WERI-Rb-1 (cell line): ENCODE measurements around the gene ST6GALNAC3.
A peak's percentile ranks its signal among the peaks of the same experiment; 100 is the strongest.

Source experiments
- DNase-seq: peaks from one replicate; pipeline ENCODE4 v3.0.0-alpha.2; 2020
- H3K27ac ChIP-seq: fragments of 250-450 bp; sonication (Bioruptor Pico); 2 replicates; pipeline ENCODE4 v1.5.1; 2020; ENCODE audit warnings: mild to moderate bottlenecking, moderate library complexity
- H3K27me3 ChIP-seq: fragments of 250-450 bp; sonication (Bioruptor Pico); 2 replicates; pipeline ENCODE4 v1.5.1; 2021; ENCODE audit warnings: mild to moderate bottlenecking, low read depth, moderate library complexity; ENCODE audit not compliant: insufficient read depth, severe bottlenecking
- H3K36me3 ChIP-seq: fragments of 250-450 bp; sonication (Bioruptor Pico); 2 replicates; pipeline ENCODE4 v1.5.1; 2020; ENCODE audit warnings: mild to moderate bottlenecking, moderate library complexity
- H3K4me3 ChIP-seq: 2 replicates; pipeline ENCODE4 v1.5.1; 2011; ENCODE audit warnings: low read depth, mild to moderate bottlenecking, control low read depth, low read length
- H3K9me3 ChIP-seq: fragments of 250-450 bp; sonication (Bioruptor Pico); 2 replicates; pipeline ENCODE4 v1.5.1; 2021; ENCODE audit warnings: mild to moderate bottlenecking, moderate library complexity; ENCODE audit not compliant: severe bottlenecking
- TF ChIP-seq, protein P1 (sequence below): IDR thresholded peaks from 2 replicates; pipeline ENCODE4 v1.5.1; 2011; ENCODE audit warnings: low read depth, mild to moderate bottlenecking, control low read depth, inconsistent platforms, low read length

ST6GALNAC3 gene

DNA sequence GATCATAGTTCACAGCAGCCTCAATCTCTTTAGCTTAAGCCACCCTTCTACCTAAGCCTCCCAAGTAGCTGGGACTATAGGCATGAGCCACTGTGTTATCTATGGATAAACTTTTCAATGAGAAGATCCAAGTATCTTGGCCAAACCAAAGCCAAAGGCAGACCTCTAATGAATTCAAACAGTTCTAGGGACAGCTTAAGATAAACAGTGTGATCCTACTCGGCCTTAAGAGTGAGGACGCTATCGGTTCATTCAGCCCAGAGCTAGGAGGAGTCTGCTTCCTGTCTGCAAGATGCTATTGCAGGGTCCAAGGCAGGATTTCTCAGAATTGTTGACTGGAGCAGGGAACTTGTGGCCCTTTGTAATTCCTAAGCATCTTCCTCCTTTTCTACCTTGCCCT is 368.7 kb downstream of the ST6GALNAC3 start:
- Histone ChIP-seq H3K9me3 (no peaks in the 10 kb centered on the region), H3K27me3 (no peaks in the 10 kb centered on the region), H3K36me3 (no peaks in the 10 kb centered on the region), H3K4me3 (no peak overlapping the region), H3K27ac (no peak overlapping the region)
- TF ChIP-seq, protein P1, sequence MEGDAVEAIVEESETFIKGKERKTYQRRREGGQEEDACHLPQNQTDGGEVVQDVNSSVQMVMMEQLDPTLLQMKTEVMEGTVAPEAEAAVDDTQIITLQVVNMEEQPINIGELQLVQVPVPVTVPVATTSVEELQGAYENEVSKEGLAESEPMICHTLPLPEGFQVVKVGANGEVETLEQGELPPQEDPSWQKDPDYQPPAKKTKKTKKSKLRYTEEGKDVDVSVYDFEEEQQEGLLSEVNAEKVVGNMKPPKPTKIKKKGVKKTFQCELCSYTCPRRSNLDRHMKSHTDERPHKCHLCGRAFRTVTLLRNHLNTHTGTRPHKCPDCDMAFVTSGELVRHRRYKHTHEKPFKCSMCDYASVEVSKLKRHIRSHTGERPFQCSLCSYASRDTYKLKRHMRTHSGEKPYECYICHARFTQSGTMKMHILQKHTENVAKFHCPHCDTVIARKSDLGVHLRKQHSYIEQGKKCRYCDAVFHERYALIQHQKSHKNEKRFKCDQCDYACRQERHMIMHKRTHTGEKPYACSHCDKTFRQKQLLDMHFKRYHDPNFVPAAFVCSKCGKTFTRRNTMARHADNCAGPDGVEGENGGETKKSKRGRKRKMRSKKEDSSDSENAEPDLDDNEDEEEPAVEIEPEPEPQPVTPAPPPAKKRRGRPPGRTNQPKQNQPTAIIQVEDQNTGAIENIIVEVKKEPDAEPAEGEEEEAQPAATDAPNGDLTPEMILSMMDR, result no peak
- no peak for DNase-seq

DNA sequence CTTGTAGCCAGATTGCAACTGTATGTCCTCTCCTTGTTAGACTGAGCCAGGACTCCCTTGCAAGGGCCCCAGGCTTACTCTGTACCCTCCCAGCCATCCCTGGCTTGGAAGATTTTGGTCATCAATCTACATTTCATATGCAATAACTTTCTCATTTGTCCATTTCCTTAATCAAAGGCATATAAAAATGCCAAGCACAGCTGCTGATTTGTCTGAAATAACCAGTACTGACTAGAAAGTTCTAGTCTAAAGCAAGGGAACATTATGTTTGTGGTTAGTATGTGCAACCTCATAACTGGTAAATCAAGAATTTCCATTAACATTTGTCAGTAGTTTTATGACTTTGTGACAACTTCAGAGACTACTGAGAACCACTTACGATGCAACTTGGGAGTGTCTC is 370.2 kb downstream of the ST6GALNAC3 start:
- Histone ChIP-seq H3K4me3 (no peak overlapping the region), H3K36me3 (no peaks in the 10 kb centered on the region), H3K9me3 (peaks cover 3% of the 10 kb centered on the region), H3K27me3 (no peaks in the 10 kb centered on the region), H3K27ac (no peak overlapping the region)
- TF ChIP-seq, protein P1, result no peak
- DNase-seq, result no peak

DNA sequence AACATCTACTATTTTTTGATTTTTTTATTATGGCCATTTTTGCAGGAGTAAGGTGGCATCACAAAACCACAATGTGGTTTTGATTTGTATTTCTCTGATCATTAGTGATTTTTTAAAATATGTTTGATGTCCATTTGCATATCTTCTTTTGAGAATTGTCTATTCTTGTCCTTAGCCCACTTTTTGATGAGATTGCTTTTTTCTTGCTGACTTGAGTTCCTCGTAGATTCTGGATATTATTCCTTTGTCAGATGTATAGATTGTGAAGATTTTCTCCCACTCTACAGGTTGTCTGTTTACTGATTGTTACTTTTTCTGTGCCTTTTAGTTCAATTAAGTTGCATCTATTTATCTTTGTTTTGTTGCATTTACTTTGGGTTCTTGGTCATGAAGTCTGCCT is 375.7 kb downstream of the ST6GALNAC3 start:
- Histone ChIP-seq H3K27me3 (no peaks in the 10 kb centered on the region), H3K27ac (no peak overlapping the region), H3K4me3 (no peak overlapping the region), H3K36me3 (no peaks in the 10 kb centered on the region), H3K9me3 (peaks cover 4% of the 10 kb centered on the region)
- DNase-seq, result no peak
- TF ChIP-seq, protein P1, result no peak

DNA sequence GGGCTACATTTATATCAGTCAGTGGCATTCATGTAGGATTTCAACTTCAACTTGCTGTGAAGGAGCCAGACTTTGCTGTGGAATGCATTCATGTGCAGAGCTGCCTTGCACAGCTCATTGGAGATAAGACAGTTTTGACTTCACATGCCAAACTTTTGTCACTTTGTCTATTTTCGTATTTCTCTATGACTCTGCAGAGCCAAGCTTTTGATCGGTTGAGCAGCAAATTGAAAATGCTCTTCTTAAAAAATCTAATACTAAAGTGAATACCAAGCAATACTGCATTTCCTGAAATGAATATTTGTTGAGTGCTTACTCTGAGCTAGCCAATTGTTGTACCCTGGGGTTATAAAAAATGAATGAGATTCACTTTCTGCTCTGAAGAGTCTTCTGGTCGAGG is 388.7 kb downstream of the ST6GALNAC3 start:
- H3K36me3 ChIP-seq, result no peaks in the 10 kb centered on the region
- no peak overlapping the region for H3K27ac ChIP-seq
- TF ChIP-seq, protein P1, result no peak
- no peaks in the 10 kb centered on the region for H3K9me3 ChIP-seq
- no peak for DNase-seq
- H3K27me3 ChIP-seq, result no peaks in the 10 kb centered on the region
- no peak overlapping the region for H3K4me3 ChIP-seq

DNA sequence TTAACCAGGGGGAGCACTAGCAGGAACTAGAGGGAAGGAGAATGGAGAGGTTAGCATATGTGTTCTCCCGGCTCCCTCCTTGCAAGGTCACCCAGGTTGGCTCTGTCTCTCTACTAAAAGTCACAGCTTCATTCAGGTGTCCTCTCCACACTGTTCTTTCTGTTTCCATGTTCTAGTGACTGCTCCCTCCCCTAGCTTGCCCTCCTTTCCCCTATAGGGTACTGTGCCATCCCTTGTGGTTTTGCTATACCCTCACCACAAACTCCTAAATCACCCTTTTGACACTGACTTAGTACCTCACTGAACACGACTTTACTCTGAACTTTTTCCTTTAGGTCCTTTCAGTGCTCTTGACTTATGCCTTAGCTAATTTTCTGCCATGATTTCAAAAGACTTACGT is 389.3 kb downstream of the ST6GALNAC3 start:
- Histone ChIP-seq H3K36me3 (no peaks in the 10 kb centered on the region), H3K9me3 (no peaks in the 10 kb centered on the region), H3K4me3 (no peak overlapping the region), H3K27me3 (no peaks in the 10 kb centered on the region), H3K27ac (peak overlapping the region; percentile 27; the same call in 1 of the 2 replicates)
- no peak for DNase-seq
- TF ChIP-seq, protein P1, result no peak

DNA sequence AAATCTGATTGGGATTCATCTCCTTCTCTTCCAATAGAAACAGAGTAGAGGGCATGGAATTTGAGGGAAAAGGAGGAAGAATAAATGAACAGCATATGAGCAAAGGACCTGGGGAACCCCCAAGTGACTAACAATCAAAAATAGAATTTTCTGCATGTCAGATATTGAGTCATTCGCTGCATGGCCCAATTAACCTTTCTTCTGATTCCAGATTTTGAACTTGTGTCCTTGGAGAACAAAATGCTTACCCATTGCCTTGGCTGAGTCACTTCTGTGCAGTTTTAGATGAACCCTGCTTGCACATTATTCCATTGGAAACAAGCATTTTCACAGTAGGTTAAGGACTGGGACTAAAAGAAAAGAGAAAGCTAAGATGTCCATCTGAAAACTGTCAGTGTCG is 390.5 kb downstream of the ST6GALNAC3 start:
- DNase-seq, result no peak
- Histone ChIP-seq H3K27me3 (no peaks in the 10 kb centered on the region), H3K9me3 (no peaks in the 10 kb centered on the region), H3K27ac (no peak overlapping the region), H3K36me3 (no peaks in the 10 kb centered on the region), H3K4me3 (no peak overlapping the region)
- TF ChIP-seq, protein P1, result no peak
